ENCODE data around the gene HIRA. TPM values are rescaled to one million over a fixed set of nuclear protein-coding genes. Genes with fewer than 3 reads are reported as not detected.

Gene HIRA
- total and polyA plus RNA-seq, 9 donors, result 9.6 to 23.4 (median 19.4) TPM

DNA sequence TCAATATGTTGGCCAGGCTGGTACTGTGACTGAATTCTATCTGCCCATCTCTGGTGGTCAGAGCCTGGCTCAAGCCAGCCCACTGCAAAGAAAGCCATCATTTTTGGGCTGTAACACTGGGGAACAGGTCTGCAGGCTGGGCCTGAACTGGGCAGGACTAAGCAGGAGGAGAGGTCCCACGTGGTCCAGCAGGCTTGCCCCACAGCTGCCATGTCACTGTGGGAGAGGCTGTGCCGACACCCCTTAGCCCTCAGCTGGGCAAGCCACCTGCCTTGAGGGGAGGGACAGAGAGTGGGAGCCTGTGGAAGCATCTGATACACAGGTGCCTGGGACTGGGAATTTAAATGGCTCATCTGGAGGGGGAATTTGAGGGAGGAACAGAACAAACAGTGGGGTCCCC is 73.3 kb downstream of the HIRA start:
- 91% methylated on average over 1 of the region's 2 CpGs for WGBS (ENCODE audit: insufficient coverage)
- H3K27me3 ChIP-seq (ENCODE audit: control insufficient read depth, insufficient read depth, low read length), result no peaks in the 10 kb centered on the region
- DNase-seq, result no peak
- peaks cover 79% of the 10 kb centered on the region for H3K36me3 ChIP-seq (ENCODE audit: control insufficient read depth, insufficient read depth, low read length)
- no peaks in the 10 kb centered on the region for H3K4me1 ChIP-seq (ENCODE audit: control insufficient read depth, insufficient read depth, low read length)
- no peak overlapping the region for H3K4me3 ChIP-seq (ENCODE audit: low read length)
- no peak overlapping the region for H3K27ac ChIP-seq (ENCODE audit: low read length)
- no peaks in the 10 kb centered on the region for H3K9me3 ChIP-seq (replicated peaks; ENCODE audit: control insufficient read depth, low read depth, low read length)

DNA sequence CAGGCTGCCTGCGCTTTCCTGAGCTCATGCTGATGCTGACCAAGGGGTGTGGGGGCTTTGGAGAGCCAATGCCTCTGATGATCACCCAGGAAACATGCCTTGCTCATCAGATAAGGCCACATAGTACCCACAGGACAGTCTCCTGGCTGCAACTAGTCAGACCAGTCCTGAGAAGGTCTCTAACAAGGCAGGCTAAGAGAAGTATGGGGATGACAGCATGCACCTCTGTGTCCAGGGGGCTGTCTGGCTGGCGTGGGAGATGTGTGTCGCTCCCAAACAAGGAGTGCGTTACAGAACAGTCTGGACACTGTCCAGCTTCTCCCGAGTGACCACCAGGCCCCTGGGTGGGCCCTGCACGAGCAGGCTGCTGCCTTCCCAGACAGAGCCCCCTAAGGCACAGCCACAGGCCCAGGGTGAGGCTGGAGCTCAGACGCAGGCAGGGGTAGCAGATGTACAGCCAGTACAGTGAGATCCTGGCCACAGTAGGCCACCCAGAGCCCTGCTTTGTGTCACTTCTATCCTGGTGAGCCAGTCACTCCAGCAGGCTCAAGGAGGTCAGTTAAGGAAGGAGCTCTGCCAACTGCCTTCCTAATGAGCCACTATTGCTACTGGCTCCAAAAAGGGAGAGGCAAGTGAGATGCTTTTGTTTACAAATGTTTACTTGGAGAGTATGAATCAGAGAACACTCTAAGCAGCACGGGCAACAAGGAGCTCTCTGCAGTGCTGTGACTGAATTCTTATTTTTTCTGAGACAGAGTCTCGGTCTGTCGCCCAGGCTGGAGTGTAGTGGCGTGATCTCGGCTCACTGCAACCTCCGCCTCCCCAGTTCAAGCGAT is 74.0 kb downstream of the HIRA start:
- Histone ChIP-seq H3K4me3 (ENCODE audit: low read length) (no peak overlapping the region), H3K4me1 (ENCODE audit: control insufficient read depth, insufficient read depth, low read length) (no peaks in the 10 kb centered on the region), H3K27me3 (ENCODE audit: control insufficient read depth, insufficient read depth, low read length) (no peaks in the 10 kb centered on the region), H3K9me3 (replicated peaks; ENCODE audit: control insufficient read depth, low read depth, low read length) (no peaks in the 10 kb centered on the region), H3K27ac (ENCODE audit: low read length) (no peak overlapping the region), H3K36me3 (ENCODE audit: control insufficient read depth, insufficient read depth, low read length) (peaks cover 85% of the 10 kb centered on the region)
- no peak for DNase-seq
- WGBS (ENCODE audit: insufficient coverage), result 85% methylated on average over 11 of the region's 14 CpGs

DNA sequence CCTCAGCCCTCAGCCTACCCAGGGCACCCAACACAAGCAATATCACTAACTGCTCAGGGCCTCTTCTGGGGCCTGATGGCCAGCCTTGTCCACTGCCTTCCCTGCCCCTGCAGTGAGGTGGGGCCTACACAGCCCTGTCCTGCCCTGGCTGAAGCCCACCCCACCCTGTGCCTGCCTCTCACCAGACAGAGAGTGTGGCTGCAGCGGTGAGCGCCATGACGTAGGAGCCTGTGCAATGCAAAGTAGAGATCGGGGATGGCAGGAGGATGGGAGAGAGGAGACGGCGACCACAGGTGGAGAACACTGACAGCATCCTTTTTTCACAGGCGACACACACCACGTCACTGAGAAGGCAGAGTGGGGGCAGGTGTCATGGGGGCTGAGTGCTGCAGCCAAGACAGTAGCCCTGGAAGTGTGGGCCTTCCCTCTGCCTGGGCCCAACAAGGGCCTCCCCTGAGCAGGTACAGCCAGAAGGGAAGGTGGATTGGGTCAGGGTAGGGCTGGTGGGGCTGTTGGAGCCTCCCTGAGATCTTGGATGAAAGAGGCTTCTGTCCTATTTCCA is 74.7 kb downstream of the HIRA start:
- DNase-seq, result no peak
- no peaks in the 10 kb centered on the region for H3K4me1 ChIP-seq (ENCODE audit: control insufficient read depth, insufficient read depth, low read length)
- H3K36me3 ChIP-seq (ENCODE audit: control insufficient read depth, insufficient read depth, low read length), result peaks cover 86% of the 10 kb centered on the region
- H3K9me3 ChIP-seq (replicated peaks; ENCODE audit: control insufficient read depth, low read depth, low read length), result no peaks in the 10 kb centered on the region
- H3K4me3 ChIP-seq (ENCODE audit: low read length), result no peak overlapping the region
- 95% methylated on average over 8 of the region's 8 CpGs for WGBS (ENCODE audit: insufficient coverage)
- H3K27ac ChIP-seq (ENCODE audit: low read length), result no peak overlapping the region
- no peaks in the 10 kb centered on the region for H3K27me3 ChIP-seq (ENCODE audit: control insufficient read depth, insufficient read depth, low read length)

DNA sequence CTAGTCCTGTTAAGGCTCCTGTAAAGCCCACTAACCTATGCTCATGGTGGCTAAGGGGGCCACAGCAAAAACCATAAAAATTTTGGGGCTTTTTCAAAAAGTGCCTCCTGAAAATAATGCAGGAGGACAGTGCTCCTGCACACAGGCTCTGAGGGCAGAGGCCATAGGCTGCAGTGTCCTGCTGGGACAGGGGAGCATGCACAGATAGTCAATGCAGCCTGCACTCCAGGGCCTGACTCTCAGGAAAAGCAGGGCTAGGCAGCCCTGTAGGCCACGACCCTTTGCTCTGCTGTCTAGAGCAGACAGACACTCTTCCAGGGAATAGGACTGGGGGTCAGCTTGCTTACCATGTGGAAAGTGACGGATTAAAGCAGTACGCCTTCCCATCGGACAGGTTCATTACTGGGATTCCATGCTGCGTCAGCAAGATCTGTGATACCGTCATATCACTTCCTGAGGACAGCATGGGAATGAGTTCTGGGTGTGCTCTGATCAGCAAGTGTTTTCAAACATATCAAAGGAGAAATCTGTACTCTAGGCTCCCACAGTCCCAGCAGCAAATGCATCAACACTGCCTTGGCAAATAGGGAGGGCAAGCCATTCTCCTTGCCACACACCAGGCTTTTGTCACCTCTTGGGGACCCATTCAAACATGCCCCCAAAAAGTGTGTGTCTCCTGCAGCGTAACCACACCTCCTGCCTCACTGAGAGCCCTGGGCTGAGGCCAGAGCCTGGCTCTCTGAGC is 75.9 kb downstream of the HIRA start:
- Histone ChIP-seq H3K27me3 (ENCODE audit: control insufficient read depth, insufficient read depth, low read length) (no peaks in the 10 kb centered on the region), H3K27ac (ENCODE audit: low read length) (no peak overlapping the region), H3K4me1 (ENCODE audit: control insufficient read depth, insufficient read depth, low read length) (no peaks in the 10 kb centered on the region), H3K9me3 (replicated peaks; ENCODE audit: control insufficient read depth, low read depth, low read length) (no peaks in the 10 kb centered on the region), H3K36me3 (ENCODE audit: control insufficient read depth, insufficient read depth, low read length) (peaks cover 86% of the 10 kb centered on the region), H3K4me3 (ENCODE audit: low read length) (no peak overlapping the region)
- 93% methylated on average over 6 of the region's 7 CpGs for WGBS (ENCODE audit: insufficient coverage)
- DNase-seq, result no peak

DNA sequence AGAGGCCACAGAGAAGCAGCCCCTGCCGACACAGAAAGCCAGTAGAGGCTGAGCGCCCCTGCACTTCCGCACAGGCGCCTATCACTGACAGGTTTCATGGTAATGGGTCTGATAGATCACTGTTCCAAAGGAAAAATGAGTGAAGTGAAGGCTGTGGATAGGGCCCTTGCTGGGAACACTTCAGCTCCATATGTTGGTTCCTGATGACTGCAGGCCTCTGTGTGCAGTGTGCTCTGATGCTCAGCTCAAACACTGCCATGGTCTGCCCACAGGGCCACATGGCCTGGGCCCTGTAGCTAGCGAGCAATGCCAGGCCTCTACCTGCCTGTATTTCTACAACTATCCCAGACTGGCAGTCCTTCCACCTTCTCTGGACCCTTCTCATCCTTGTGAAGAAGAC is 77.3 kb downstream of the HIRA start:
- Histone ChIP-seq H3K4me1 (ENCODE audit: control insufficient read depth, insufficient read depth, low read length) (no peaks in the 10 kb centered on the region), H3K4me3 (ENCODE audit: low read length) (no peak overlapping the region), H3K36me3 (ENCODE audit: control insufficient read depth, insufficient read depth, low read length) (peaks cover 87% of the 10 kb centered on the region), H3K27me3 (ENCODE audit: control insufficient read depth, insufficient read depth, low read length) (no peaks in the 10 kb centered on the region), H3K9me3 (replicated peaks; ENCODE audit: control insufficient read depth, low read depth, low read length) (no peaks in the 10 kb centered on the region), H3K27ac (ENCODE audit: low read length) (no peak overlapping the region)
- DNase-seq, result no peak
- 100% methylated on average over 1 of the region's 5 CpGs for WGBS (ENCODE audit: insufficient coverage)

DNA sequence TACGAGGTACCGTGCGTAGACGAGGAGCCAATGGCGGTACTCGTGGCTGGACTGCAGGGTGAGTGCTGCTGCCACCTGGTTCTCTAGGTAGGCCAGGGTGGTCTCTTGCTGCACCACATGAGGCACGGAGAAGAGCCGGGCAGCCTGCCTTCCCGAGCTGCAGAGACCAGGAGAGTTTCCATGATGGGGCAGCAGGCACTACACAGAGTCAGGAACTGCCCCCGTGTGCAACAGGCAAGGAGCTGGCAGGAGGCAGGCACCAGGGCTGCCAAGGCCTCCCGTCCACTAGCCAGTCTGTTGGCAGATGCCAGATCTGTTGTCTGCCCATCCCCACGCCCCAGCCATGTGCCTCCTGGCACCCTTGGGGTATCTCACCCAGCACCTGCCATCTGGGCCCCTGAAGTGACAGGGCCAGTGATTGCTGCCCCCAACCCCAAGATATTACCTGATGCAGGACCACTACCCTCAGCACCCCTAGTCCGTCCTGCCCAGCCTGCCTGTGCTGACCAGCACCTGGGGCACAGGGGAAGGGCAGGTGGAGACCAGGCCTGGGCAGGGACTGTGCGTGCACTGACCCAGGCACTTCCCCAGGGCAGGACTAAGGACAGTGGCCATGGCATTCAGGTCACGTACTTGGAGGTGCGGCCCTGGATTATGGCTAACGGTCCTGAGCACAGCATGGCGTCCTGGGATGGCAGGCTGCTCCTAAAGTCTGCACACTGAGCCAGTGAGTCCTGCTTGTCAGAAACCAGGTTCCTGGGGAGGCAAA is 78.0 kb downstream of the HIRA start:
- WGBS (ENCODE audit: insufficient coverage), result 92% methylated on average over 18 of the region's 18 CpGs
- Histone ChIP-seq H3K27me3 (ENCODE audit: control insufficient read depth, insufficient read depth, low read length) (no peaks in the 10 kb centered on the region), H3K36me3 (ENCODE audit: control insufficient read depth, insufficient read depth, low read length) (peaks cover 84% of the 10 kb centered on the region), H3K27ac (ENCODE audit: low read length) (no peak overlapping the region), H3K4me1 (ENCODE audit: control insufficient read depth, insufficient read depth, low read length) (no peaks in the 10 kb centered on the region), H3K9me3 (replicated peaks; ENCODE audit: control insufficient read depth, low read depth, low read length) (no peaks in the 10 kb centered on the region), H3K4me3 (ENCODE audit: low read length) (no peak overlapping the region)
- no peak for DNase-seq

DNA sequence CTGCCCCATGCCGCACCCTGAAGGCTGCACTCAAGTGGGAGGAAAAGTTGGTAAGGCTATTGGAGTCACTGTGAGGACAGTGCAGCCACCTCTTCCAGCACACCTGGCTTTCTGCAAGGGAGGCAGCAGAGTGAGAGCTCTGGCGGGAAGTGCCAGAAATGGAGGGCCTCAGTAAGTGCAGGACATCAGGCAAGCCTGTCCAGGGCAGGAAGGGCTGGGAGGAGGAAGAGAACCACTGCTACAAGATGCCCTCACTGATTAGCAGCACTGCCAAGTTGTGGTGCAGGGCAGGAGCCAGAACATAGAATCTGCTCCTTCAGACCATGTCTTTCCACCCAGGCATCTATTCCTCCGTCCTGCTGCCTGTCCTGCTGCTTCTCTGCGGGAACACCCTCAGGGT is 78.8 kb downstream of the HIRA start:
- H3K36me3 ChIP-seq (ENCODE audit: control insufficient read depth, insufficient read depth, low read length), result peaks cover 80% of the 10 kb centered on the region
- H3K4me3 ChIP-seq (ENCODE audit: low read length), result no peak overlapping the region
- 82% methylated on average over 4 of the region's 4 CpGs for WGBS (ENCODE audit: insufficient coverage)
- H3K27me3 ChIP-seq (ENCODE audit: control insufficient read depth, insufficient read depth, low read length), result no peaks in the 10 kb centered on the region
- no peaks in the 10 kb centered on the region for H3K9me3 ChIP-seq (replicated peaks; ENCODE audit: control insufficient read depth, low read depth, low read length)
- DNase-seq, result no peak
- H3K27ac ChIP-seq (ENCODE audit: low read length), result no peak overlapping the region
- H3K4me1 ChIP-seq (ENCODE audit: control insufficient read depth, insufficient read depth, low read length), result no peaks in the 10 kb centered on the region

DNA sequence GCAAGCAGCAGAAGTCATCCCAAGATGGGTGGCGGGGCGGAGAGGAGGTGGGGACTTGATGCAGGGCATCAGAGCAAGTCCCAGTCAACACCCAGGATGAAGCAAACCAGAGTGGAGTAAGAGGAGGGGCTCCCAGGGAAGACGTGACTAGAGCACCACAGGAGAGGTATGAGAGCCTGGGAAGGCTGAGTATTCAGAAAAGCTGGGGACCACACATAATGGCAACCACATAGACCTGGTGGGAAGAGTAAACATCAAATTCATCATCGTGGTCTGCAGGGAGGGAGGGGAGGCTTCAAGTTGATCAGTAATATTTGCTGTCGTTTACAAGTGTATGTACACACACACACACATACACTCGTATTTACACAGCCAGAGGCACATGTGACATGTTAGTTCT is 79.3 kb downstream of the HIRA start:
- no peaks in the 10 kb centered on the region for H3K27me3 ChIP-seq (ENCODE audit: control insufficient read depth, insufficient read depth, low read length)
- H3K27ac ChIP-seq (ENCODE audit: low read length), result no peak overlapping the region
- H3K4me1 ChIP-seq (ENCODE audit: control insufficient read depth, insufficient read depth, low read length), result no peaks in the 10 kb centered on the region
- WGBS (ENCODE audit: insufficient coverage), result 84% methylated on average over 3 of the region's 6 CpGs
- no peak for DNase-seq
- H3K9me3 ChIP-seq (replicated peaks; ENCODE audit: control insufficient read depth, low read depth, low read length), result no peaks in the 10 kb centered on the region
- H3K4me3 ChIP-seq (ENCODE audit: low read length), result no peak overlapping the region
- peaks cover 77% of the 10 kb centered on the region for H3K36me3 ChIP-seq (ENCODE audit: control insufficient read depth, insufficient read depth, low read length)

DNA sequence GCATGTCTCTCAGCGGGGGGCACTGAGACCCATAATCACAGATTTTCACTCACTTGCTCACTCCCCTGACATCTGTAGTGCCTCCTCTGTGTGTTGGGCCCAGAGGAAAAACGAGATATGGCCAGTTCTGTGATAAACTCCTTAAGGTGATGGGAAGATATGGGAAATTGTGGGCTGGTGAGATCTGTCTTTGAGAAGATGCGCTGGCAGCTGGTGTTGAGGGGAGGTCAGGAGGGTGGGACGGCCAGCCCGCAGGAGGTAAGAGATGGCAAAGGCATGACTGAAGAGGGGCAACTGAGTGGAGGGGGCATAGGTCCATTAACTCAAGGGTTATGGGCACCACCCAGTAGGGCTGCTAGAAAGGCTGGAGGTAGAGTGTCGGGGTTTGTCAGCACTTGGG is 79.9 kb downstream of the HIRA start:
- H3K36me3 ChIP-seq (ENCODE audit: control insufficient read depth, insufficient read depth, low read length), result peaks cover 74% of the 10 kb centered on the region
- WGBS (ENCODE audit: insufficient coverage), result 96% methylated on average over 4 of the region's 6 CpGs

DNA sequence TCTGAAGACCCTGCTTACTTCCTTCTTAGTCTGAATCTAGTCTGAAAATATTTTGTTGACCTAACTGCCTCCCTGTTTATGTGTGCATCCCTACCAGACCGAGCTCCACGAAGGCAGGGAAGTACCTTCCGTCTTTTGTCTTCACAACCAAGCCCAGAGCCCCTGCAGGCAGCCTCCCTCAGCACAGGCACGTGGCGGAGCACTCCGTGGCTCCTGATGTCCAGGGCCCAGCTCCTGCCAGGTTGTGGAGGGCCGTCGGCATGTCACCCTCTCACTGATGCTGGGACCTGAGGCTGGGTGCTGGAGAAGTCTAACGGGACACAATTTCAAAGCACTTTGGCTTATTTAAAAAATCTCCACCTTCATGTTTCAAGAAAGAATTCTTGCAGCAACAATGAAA is 80.6 kb downstream of the HIRA start:
- H3K36me3 ChIP-seq (ENCODE audit: control insufficient read depth, insufficient read depth, low read length), result peaks cover 71% of the 10 kb centered on the region
- no peaks in the 10 kb centered on the region for H3K9me3 ChIP-seq (replicated peaks; ENCODE audit: control insufficient read depth, low read depth, low read length)
- H3K4me3 ChIP-seq (ENCODE audit: low read length), result no peak overlapping the region
- DNase-seq, result no peak
- 98% methylated on average over 6 of the region's 9 CpGs for WGBS (ENCODE audit: insufficient coverage)
- no peaks in the 10 kb centered on the region for H3K27me3 ChIP-seq (ENCODE audit: control insufficient read depth, insufficient read depth, low read length)
- no peak overlapping the region for H3K27ac ChIP-seq (ENCODE audit: low read length)
- H3K4me1 ChIP-seq (ENCODE audit: control insufficient read depth, insufficient read depth, low read length), result no peaks in the 10 kb centered on the region

More for the DNA sequence above, 79.9 kb downstream of the HIRA start:
- H3K9me3 ChIP-seq (replicated peaks; ENCODE audit: control insufficient read depth, low read depth, low read length), result no peaks in the 10 kb centered on the region
- H3K4me3 ChIP-seq (ENCODE audit: low read length), result no peak overlapping the region
- no peaks in the 10 kb centered on the region for H3K27me3 ChIP-seq (ENCODE audit: control insufficient read depth, insufficient read depth, low read length)
- no peak overlapping the region for H3K27ac ChIP-seq (ENCODE audit: low read length)
- DNase-seq, result no peak
- no peaks in the 10 kb centered on the region for H3K4me1 ChIP-seq (ENCODE audit: control insufficient read depth, insufficient read depth, low read length)

All from muscle of leg (tissue), 11 donors.